HG02885 (cell line): Measurements from ENCODE around the gene PBRM1.
"Not testable (repeated sequence)": the region's sequence is repeated elsewhere in the genome, so short reads cannot be mapped to it uniquely, and the experiment has no call there.

Source experiments
- ATAC-seq: cut with Tn5 transposase; IDR thresholded peaks from one replicate; pipeline ENCODE4 v1.9.1; 2021; ENCODE audit warnings: mild to moderate bottlenecking; ENCODE audit not compliant: unreplicated experiment, poor library complexity

Gene PBRM1

DNA sequence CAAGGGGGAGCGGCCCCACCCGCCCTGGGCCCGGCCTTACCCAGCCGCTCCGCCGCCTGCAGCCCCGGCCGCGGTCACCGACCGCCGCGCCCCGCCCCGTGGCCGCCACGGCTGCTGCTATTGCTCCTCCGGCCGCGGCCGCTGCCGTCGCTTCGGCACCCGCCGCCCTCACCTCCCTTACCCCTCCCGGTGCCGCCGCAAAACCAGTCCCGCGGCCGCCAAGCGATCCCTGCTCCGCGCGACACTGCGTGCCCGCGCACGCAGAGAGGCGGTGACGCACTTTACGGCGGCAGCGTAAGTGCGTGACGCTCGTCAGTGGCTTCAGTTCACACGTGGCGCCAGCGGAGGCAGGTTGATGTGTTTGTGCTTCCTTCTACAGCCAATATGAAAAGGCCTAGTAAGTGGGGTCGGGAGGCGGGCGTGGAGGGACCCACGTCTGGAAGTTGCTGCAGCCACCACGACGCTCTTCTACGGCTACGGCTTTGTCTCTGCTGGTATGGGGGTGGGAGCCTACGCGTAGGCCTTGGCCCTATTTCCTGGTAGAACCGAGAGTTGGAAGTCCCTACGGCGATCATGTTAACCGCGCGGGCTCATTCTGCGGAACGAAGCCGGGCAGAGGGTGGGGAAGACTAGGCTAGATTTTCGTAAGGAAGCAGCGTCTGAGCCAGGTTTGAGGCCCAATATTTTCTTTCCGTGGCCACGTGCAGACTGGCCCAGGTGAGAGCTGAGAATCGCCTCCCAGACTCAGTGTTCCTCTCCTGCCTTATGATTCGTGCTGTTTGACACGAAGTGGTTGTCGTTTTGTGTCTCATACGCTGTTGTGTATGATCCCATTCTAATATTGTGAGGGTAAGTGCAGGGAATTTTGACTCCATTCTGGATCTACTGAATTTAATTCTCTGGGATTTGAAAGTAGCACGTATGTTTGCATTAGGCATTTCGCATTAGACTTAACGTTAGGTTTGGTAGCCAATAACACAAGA lies at the start of gene PBRM1, which contains the start of gene GNL3:
PBRM1 (minus strand) TSS at position 205 of the 983 bp plus-strand sequence.
GNL3 (plus strand) TSS at position 324 of the 983 bp plus-strand sequence; CDS start at position 385, 61 bp downstream.
- ATAC-seq, result peak; percentile 78

DNA sequence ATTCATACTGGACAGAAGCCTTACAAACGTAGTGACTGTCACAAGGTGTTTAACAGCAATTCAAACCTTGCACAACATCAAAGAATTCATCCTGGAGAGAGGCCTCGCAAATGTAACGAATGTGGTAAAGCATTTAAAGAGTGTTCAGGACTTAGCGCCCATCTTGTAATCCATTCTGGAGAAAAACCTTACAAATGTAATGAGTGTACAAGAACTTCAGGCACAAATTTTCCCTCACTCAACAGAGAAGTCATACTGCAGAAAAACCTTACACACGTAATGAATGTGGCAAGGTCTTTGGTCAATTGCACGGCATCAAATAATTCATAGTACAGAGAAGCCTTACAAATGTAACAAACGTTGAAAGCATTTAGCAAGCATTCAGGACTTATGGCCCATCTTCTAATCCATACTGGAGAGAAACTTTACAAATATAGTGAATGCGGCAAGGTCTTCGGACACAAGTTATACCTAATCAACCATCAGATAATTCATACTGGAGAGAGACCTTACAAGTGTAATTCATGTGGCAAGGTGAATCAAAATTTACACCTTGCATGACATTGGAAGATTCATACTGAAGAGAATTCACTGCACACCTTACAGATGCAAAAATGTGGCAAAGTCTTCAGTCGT lies 47.7 kb upstream of the PBRM1 start:
- no peak for ATAC-seq

DNA sequence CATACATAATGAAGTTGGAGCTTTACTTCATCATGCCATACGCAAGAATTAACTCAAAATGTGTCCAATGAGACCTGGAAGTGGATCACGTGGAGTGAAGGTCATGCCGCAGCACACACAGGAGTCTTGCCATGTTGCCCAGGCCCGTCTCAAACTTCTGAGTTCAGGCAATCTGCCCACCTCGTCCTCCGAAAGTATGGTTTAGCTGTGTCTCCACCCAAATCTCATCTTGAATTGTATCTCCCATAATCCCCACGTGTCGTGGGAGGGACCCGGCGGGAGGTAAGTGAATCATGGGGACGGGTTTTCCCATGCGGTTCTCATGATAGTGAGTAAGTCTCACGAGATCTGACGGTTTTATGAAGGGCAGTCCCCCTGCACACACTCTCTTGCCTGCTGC lies 45.9 kb upstream of the PBRM1 start:
- ATAC-seq, result no peak

DNA sequence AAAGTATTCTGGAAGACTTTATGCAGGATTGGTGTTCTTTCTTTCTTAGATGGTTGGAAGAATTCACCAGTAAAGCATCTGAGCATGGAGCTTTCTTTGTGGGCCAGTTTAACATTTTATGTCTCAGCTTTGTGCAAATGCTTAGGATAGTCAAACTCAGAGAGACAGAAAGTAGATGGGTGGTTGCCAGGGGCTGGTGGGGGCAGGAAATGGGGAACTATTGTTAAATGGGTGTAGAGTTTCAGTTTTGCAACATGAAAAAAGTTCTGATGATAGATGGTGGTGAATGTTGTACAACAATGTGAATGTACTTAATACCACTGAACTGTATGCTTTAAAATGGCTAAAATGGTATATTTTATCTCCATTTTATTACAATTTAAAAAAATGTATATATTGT lies 45.0 kb upstream of the PBRM1 start:
- no peak for ATAC-seq

DNA sequence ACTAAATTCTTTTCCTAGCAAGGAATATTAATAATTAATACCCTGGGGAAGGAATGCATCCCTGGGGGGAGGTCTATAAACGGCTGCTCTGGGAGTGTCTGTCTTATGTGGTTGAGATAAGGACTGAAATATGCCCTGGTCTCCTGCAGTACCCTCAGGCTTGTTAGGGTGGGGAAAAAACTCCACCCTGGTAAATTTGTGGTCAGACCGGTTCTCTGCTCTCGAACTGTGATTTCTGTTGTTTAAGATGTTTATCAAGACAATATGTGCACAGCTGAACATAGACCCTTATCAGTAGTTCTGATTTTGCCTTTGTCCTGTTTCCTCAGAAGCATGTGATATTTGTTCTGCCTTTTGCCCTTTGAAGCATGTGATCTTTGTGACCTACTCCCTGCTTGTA lies 43.0 kb upstream of the PBRM1 start:
- ATAC-seq, result not testable (repeated sequence)

DNA sequence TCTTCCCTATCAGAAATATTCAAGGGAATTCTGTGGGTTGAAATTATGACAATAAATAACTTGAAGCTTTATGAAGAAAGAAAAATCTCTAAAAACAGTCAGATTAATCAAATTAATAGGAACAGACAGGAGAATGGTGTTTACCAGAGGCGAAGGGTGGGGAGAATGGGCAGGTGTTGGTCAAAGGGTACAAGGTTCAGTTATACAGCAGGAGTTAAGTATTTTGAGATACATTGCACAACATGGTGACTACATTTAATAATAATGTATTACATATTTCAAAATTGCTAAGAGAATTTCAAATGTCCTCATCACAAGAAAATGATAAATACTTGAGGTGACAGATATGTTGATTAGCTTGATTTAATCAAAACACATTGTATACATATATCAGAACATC lies 38.8 kb upstream of the PBRM1 start:
- ATAC-seq, result no peak

DNA sequence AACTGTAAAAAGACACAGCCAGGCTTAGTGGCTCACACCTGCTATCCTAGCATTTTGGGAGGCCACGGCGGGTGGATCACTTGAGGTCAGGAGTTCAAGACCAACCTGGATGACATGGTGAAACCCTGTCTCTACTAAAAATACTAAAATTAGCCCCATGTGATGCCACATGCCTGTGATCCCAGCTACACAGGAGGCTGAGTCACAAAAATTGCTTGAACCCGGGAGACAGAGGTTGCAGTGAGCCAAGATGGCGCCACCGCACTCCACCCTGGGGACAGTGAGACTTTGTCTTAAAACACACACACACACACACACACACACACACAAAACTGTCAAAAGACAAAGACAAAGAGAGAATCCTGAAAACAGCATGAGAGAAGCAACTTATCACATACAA lies 38.2 kb upstream of the PBRM1 start:
- ATAC-seq, result no peak

DNA sequence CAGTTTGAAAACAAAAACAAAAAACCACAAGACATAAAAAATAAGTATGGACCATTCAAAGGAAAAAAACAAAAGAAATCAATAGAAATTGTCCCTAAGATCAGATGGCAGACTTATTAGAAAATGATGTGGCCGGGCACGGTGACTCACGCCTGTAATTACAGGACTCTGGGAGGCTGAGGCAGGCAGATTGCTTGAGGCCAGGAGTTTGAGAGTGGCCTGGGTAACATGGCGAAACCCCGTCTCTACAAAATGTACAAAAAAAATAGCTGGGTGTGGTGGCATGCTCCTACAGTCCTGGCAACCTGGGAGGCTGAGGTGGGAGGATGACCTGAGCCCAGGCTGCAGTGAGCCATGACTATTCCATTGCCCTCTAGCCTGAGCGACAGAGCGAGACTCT lies 36.8 kb upstream of the PBRM1 start:
- ATAC-seq, result no peak

DNA sequence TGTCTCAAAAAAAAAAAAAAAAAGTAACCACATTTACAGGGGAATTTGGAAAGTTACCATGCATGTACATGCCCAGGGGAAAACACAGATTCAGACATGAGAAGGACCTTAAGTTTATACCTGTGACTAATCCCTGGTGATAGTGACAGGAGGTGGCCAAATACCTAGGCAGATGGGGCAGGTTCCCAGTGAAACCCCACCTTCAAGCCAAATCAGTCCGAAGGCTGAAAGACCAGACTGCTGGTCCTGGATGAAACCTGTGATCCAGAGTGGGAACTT lies 36.0 kb upstream of the PBRM1 start:
- no peak for ATAC-seq

DNA sequence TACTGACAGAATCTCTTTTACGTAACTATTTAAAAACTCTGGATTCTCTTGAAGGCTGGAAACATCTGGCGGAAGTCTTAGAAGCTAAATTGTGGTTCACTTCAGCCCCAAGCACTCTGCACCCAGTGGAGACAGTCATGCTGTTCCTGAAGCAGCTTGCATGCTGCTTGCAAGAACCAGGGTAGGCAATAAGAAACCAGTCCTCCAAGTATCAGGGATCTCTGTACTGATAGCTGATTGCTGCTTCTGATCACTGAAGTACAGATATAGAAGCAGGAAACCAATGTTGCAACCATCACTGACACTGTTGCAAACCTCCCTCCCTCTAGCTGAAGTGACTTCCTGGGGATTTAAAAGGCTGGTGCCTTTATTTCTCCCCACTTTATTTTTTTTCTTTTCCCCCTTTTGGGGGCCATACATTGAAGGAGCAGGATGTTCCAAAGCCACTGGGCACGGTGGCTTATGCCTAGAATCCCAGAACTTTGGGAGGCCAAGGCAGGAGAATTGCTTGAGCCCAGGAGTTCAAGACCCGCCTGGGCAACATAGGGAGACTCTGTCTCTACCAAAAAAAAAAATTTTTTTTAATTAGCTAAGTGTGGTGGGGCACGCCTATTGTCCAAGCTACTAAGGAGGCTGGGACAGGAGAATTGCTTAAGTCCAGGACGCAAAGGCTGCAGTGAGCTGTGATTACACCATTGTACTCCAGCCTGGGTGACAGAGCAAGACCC lies 35.5 kb upstream of the PBRM1 start:
- ATAC-seq, result no peak

DNA sequence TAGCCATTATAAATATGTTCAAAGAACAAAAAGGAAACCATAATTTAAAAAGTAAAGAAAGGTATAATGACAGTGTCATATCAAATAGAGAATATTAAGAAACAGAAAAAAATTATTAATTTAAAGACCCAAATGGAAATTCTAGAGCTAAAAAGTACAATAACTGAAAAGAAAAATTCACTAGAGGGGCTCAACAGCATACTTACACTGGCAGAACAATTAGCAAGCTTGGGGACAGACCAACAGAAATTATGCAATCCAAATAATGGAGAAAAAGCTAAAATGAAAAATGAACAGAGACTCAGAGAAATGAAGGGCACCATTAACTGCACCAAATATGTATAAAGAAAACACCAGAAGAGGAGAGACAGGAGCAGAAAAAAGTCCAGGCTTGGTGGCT lies 33.9 kb upstream of the PBRM1 start:
- no peak for ATAC-seq

DNA sequence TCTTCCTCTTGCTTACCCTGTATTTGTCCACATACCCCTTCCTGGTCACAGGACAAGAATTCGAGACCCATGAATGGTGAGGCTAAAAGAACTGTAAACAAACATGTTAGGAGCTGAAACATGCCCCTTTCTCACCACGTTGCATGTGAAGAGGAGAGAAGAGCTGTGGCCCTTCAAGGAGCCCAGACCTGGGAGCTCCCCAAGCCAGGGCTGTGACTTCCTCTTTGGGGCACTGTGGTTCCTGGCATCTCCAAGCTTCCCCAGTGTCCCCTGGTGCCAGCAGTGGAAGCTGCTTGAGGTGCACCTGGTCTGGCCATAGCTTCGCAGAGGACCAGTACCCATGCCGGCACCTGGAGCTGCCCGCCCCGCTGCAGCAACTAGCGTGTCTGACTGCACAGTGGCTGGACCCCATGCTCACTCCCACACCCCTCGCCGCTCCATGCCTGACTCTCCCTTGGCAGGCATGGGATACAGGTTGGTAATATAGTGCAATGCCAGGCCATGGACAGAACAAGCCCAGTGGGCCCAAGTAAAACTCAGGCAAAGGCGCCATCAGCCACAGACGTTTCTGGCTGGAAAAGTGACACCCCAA lies 30.1 kb upstream of the PBRM1 start:
- ATAC-seq, result no peak

DNA sequence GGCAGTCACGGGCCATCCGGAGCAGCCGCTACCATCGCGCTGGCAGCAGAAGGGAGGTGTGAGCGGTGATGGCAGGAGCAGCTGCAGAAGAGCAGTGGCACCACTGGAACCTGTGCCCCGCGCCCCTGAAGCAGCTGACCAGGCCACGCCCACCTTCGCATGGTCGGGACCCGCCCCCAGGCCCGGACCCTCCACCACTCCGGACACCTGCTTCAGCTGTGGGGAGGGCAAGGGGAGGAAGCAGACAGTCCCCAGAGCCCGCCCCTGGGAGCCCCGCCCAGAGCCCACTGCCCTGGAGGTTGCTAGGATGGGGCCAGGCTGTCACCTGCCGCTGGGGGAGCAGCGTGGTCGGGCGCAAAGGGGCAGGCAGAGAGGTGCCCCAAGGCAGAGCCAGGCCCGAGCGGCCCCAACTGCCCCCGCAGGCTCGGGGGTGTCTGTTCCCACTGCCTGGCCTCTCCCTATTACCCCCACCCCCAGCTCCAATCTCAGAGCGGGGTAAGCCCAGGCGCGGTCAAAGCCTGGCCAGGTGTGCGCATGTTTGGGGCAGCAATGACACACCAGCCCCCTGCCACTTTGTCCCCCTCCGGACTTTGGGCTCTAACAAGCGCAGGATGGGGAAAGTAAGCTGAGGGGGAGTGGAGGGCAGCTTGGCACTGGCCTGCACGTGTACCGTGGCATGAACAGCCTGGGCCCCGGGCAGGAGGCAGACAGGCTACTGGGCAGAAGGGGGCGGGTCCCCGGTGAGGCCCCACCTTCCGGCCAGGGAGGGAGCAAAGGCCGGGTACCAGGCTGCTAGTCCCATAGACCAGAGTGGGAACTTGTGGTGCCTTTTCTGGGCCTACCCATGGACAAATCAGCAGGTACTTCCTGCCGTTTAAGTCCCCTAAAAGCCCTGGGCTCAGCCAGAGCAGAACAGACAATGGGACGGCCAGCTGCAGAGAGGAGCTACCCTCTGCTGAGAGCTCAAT lies 28.9 kb upstream of the PBRM1 start:
- no peak for ATAC-seq

DNA sequence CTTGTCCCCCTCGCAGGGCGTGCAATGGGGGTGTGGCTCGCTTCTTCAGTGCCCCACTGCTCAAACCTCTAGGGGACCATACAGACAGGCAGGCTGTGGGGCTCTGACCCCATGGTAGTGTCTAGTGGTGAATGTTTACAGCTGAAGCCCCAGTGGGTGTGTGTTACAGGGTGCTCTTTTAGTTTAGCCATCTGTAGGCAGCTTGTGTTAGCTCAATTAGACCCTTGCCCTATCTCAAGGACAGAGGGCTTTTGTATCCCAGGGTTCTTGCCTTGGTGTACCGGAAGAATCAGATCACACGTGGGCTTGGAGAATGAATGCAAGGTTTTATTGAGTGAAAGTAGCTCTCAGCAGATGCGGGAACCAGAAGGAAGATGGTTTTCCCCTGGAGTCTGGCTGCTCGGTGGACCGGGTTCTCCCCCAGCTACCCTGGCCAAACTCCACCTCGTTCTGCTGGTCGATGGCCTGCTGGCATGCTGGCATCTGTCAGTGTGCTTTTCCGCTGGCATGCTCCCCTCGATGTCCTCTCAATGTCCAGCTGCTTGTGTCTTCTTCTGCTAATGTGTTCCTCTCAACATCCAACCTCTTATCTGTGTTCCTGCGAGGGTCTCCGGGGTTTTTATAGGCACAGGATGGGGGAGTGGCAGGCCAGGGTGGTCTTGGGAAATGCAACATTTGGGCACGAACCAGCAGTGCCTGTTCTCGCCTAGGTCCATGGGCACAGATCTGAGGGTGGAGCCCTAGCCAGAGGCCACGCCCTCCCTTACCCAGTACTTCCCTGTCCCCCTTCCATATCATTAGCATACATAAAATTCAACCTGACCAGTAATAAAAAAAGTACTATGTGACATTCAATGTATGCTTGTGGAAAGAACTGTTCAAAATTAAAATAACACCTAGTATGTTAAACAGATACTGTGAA lies 26.8 kb upstream of the PBRM1 start:
- no peak for ATAC-seq

DNA sequence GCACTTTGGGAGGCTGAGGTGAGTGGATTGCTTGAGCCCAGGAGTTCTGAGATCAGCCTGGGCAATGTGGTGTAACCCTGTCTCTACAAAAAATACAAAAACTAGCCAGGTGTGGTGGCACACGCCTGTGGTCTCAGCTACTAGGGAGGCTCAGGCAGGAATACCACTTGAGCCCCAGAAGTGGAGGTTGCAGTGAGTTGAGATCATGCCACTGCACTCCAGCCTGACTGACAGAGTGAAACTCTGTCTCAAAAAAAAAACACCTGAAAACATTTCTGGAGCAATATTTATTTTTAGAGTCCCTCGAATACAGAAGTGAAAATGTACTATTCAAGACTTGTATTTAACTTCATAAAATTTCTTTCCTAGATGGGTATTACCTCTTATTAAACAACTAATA lies 24.8 kb upstream of the PBRM1 start:
- ATAC-seq, result no peak

DNA sequence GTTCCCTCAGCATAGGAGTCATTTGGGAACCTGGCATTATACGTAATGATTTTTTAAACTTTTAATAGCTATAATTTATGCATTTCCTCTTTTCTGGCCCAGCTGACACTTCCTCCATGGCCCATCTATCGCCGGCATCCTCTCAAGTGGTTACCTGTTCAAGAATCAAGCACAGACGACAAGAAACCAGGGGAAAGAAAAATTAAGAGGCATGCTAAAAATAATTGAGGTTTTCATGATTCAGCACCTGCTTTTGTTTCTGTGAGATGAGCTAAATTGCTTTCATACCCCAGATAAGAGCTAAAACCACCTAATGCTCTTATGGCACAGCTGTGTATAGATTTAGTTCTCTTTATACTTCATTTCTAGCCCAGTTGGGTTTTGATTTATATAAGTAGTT lies 21.9 kb upstream of the PBRM1 start:
- ATAC-seq, result no peak

DNA sequence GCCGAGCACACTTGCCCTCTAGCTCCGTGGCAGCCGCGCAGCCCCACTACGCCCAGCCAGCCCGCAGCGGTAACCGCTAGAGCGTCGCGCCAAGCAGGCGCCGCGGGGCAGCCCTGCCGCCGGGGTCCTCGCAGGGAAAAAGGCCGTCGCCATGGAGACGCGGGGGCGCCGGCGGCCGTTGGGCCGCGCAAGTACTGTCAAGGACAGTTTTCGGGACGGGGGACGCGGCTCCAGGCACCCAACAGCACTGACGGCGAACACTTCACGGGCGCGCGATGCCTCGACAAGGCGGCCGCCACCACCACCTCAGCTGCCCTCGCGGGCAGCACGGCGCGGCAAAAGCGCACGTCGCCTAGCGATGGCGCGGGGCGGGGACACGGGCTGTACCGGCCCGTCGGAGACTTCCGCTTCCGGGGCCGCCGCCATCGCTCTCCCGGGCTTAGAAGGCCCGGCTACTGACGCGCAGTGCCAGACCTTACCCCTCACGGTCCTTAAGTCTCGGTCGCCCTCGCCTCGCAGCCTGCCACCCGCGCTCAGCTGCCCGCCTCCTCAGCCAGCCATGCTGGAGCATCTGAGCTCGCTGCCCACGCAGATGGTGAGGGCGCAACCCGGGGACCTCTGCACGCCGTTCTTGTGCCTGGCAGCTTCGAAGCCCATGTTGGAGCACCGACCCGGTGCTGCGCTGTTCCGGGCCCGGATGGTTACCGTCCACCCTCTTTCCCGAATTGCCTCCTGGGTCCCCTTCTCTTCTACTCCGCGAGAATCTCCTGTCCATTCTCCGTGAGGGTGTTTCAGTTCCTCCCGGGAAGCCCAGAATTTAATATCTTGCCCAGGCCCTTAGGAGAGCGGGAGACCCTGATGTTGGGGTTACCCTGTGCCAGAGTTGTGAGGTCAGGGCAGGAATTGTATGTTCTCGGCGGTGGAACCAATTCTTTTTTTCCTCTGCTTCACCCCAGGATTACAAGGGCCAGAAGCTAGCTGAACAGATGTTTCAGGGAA lies 20.3 kb upstream of the PBRM1 start, which contains the start of the genes GLT8D1 and SPCS1:
GLT8D1 (minus strand) TSS at position 104 of the 999 bp plus-strand sequence. CDS start 5,331 bp downstream, outside the sequence.
SPCS1 (plus strand) TSS at position 419 of the 999 bp plus-strand sequence; CDS start at position 560, 141 bp downstream.
- ATAC-seq, result peak; percentile 82
